ENCODE results near the gene ANGPTL8. TPM values are rescaled to one million over a fixed set of nuclear protein-coding genes. Genes with fewer than 3 reads are reported as not detected.
A peak's percentile ranks its signal among the peaks of the same experiment; 100 is the strongest.

ANGPTL8 gene
- total and polyA plus RNA-seq, 2 of the 13 experiments (the other 11 are each of a cell fraction or from before 2014, with no cell fraction given) = 27.3 to 243 TPM

- TF ChIP-seq PPARG (CRISPR knock-in tag; conservative IDR thresholded peaks at IDR 0.05) = peak; percentile 40; the same call in 1 of the 2 replicates
- TF ChIP-seq NFYC (CRISPR knock-in tag; IDR thresholded peaks at IDR 0.05) = peak; percentile 42; the same call in 1 of the 2 replicates
- TF ChIP-seq RBM39 (IDR thresholded peaks at IDR 0.05; ENCODE audit: low read depth, low read length, poor library complexity, severe bottlenecking) = no peak
- peak; percentile 90; the same call in 1 of the 2 replicates for TF ChIP-seq HES4 (CRISPR knock-in tag; IDR thresholded peaks at IDR 0.05; ENCODE audit: borderline replicate concordance)
- TF ChIP-seq ADNP (CRISPR knock-in tag; IDR thresholded peaks at IDR 0.05) = no peak
- peak; percentile 85; the same call in 1 of the 2 replicates for TF ChIP-seq MAZ (IDR thresholded peaks at IDR 0.05; ENCODE audit: borderline replicate concordance, low read depth, low read length)
- TF ChIP-seq MAZ (CRISPR knock-in tag; IDR thresholded peaks at IDR 0.05; ENCODE audit: low read depth) = peak; percentile 98
- TF ChIP-seq HOXA3 (CRISPR knock-in tag; IDR thresholded peaks at IDR 0.05) = peak; percentile 94
- TF ChIP-seq ZHX1 (CRISPR knock-in tag; IDR thresholded peaks at IDR 0.05; ENCODE audit: low read depth) = peak; percentile 77; the same call in 1 of the 2 replicates
- no peak for TF ChIP-seq KIAA2018 (CRISPR knock-in tag; IDR thresholded peaks at IDR 0.05; ENCODE audit: borderline replicate concordance)
- peak; percentile 81 for TF ChIP-seq SIX4 (CRISPR knock-in tag; IDR thresholded peaks at IDR 0.05)
- peak; percentile 100 for TF ChIP-seq HNF4G (IDR thresholded peaks at IDR 0.05; ENCODE audit: borderline replicate concordance, low read depth, low read length)
- peak; percentile 99 for TF ChIP-seq HNF4G (CRISPR knock-in tag; IDR thresholded peaks at IDR 0.05; ENCODE audit: borderline replicate concordance, low read depth)
- TF ChIP-seq ZNF800 (CRISPR knock-in tag; IDR thresholded peaks at IDR 0.05) = peak; percentile 78; the same call in 1 of the 2 replicates
These were observed 26.4 kb downstream of the ANGPTL8 start (continued) for GRCh38 chr19:11265785-11266236.

Measured in HepG2 (cell line).